Keratinocyte (primary cell): ENCODE results near the gene C2CD4A. TPM values are rescaled to one million over a fixed set of nuclear protein-coding genes. Genes with fewer than 3 reads are reported as not detected.
A peak's percentile ranks its signal among the peaks of the same experiment; 100 is the strongest.

ENCODE experiments used
- DNase-seq: peaks from one replicate; pipeline ENCODE4 v3.0.0-alpha.2; 2011; ENCODE audit warnings: low read depth, missing footprints, low spot score
- FAIRE-seq: peaks from 2 replicates; lab custom pipeline; 2011; peaks lifted over from hg19 to GRCh38; lab: Jason Lieb, UNC
- H2AFZ ChIP-seq: 2 replicates; pipeline ENCODE4 v1.6.0; 2012; ENCODE audit warnings: low read length, control low read depth, inconsistent platforms; ENCODE audit not compliant: control insufficient read depth
- H3K27ac ChIP-seq: 2 replicates; pipeline ENCODE4 v1.5.1; 2011; ENCODE audit warnings: low read length; ENCODE audit not compliant: control insufficient read depth, insufficient read depth
- H3K27me3 ChIP-seq: 3 replicates; pipeline ENCODE4 v1.6.0; 2011; ENCODE audit warnings: low read length; ENCODE audit not compliant: control insufficient read depth, insufficient read depth; ENCODE audit errors: extremely low read depth
- H3K36me3 ChIP-seq, 2 experiments: 2 replicates in 1 of 2; 3 replicates in 1 of 2; pipeline ENCODE4 v1.5.1; 2011; ENCODE audit warnings: low read length in 2 of 2, mild to moderate bottlenecking in 1 of 2; ENCODE audit not compliant: control insufficient read depth in 2 of 2, insufficient read depth in 2 of 2; ENCODE audit errors: extremely low read depth in 1 of 2
- H3K4me1 ChIP-seq: 3 replicates; pipeline ENCODE4 v1.5.1; 2011; ENCODE audit warnings: low read length; ENCODE audit not compliant: control insufficient read depth, insufficient read depth; ENCODE audit errors: extremely low read depth
- H3K4me2 ChIP-seq: 3 replicates; pipeline ENCODE4 v1.6.0; 2011; ENCODE audit warnings: low read depth, low read length; ENCODE audit not compliant: control insufficient read depth, insufficient read depth; ENCODE audit errors: extremely low read depth
- H3K4me3 ChIP-seq, 3 experiments: fragments of 200-600 bp in 1 of 3; sonication (generic) in 1 of 3; 2 replicates in 2 of 3; 3 replicates in 1 of 3; pipeline ENCODE4 v1.5.1; 2011 to 2016; ENCODE audit warnings: low read length in 3 of 3, mild to moderate bottlenecking in 3 of 3, control low read depth in 2 of 3, inconsistent platforms in 1 of 3, low read depth in 1 of 3, mixed read lengths in 1 of 3, mixed run types in 1 of 3, moderate library complexity in 1 of 3; ENCODE audit not compliant: control insufficient read depth in 2 of 3, insufficient read depth in 2 of 3; ENCODE audit errors: extremely low read depth in 1 of 3
- H3K79me2 ChIP-seq: 2 replicates; pipeline ENCODE4 v1.6.0; 2012; ENCODE audit warnings: low read length; ENCODE audit not compliant: control insufficient read depth, insufficient read depth
- H3K9ac ChIP-seq: 3 replicates; pipeline ENCODE4 v1.6.0; 2011; ENCODE audit warnings: low read length; ENCODE audit not compliant: control insufficient read depth, insufficient read depth; ENCODE audit errors: extremely low read depth
- H3K9me1 ChIP-seq: 3 replicates; pipeline ENCODE4 v1.6.0; 2011; ENCODE audit warnings: low read length; ENCODE audit not compliant: control insufficient read depth, insufficient read depth; ENCODE audit errors: extremely low read depth
- H3K9me3 ChIP-seq: 2 replicates; pipeline ENCODE4 v1.5.1; 2012; ENCODE audit warnings: low read depth, low read length; ENCODE audit not compliant: control insufficient read depth
- H4K20me1 ChIP-seq: 3 replicates; pipeline ENCODE4 v1.6.0; 2011; ENCODE audit warnings: low read length; ENCODE audit not compliant: control insufficient read depth, insufficient read depth; ENCODE audit errors: extremely low read depth
- EZH2 ChIP-seq: IDR thresholded peaks from one replicate; pipeline ENCODE4 v1.6.1; 2012; ENCODE audit warnings: inconsistent platforms, mild to moderate bottlenecking, low read length, moderate library complexity
- dilution Hi-C: fragments of 300-500 bp; cut with MboI; formaldehyde crosslinking; loops from one replicate; pipeline ENCODE4 v1.7.0; 2020; ENCODE audit warnings: low sequenced_read_pairs; ENCODE audit not compliant: extremely low pct_ligation_motif_present
- polyA plus RNA-seq, 5 experiments: library from polyadenylated mRNA; depleted of rRNA in 3 of 5; stranded (reverse) in 3 of 5; stranded (forward) in 1 of 5; unstranded in 1 of 5; fragments of >200 nt; gene quantifications; 1 replicate in 1 of 5; 2 replicates in 3 of 5; 3 replicates in 1 of 5; pipeline versions ENCODE4 v1.2.1 to v1.2.3, GENCODE V29; 2011 to 2012; ENCODE audit warnings: missing spikeins in 2 of 5, low read depth in 1 of 5, low replicate concordance in 1 of 5
- TF ChIP-seq, protein P1 (sequence below), 3 experiments: IDR thresholded peaks in 1 of 3; conservative IDR thresholded peaks in 1 of 3; optimal IDR thresholded peaks in 1 of 3; 2 replicates in 2 of 3; 3 replicates in 1 of 3; pipeline versions ENCODE3 to v1.5.1; 2011; ENCODE audit warnings: low read length in 3 of 3, mild to moderate bottlenecking in 3 of 3, moderate library complexity in 2 of 3, control low read depth in 1 of 3, inconsistent platforms in 1 of 3; ENCODE audit not compliant: insufficient read depth in 2 of 3; ENCODE audit errors: extremely low read depth in 1 of 3

C2CD4A gene
- polyA plus RNA-seq, 1 donor (not counting 4 experiments of a cell fraction or from before 2014, with no cell fraction given): not detected

DNA sequence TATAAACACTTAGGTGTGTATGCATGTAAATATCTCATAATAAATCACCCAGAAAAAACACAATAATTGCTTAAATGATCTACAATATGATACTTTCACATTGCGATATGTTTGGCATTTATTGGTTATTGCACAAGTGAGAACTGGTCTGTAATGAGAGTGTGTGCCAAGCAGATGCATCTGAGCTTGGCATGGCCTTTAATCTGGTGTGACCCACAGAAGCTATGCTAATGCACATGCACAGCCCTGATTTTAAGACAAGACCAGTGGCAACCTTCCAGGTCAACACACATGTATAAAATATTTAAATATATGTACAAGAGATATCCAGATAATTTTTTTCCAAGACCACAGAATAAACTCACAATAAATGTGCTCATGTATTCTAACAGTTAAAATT is 42.7 kb downstream of the C2CD4A start:
- dilution Hi-C loops: no loop called here
- H3K4me2 ChIP-seq: no peak overlapping the region
- no peaks in the 10 kb centered on the region for H3K79me2 ChIP-seq
- no peaks in the 10 kb centered on the region for H4K20me1 ChIP-seq
- TF ChIP-seq, protein P1, sequence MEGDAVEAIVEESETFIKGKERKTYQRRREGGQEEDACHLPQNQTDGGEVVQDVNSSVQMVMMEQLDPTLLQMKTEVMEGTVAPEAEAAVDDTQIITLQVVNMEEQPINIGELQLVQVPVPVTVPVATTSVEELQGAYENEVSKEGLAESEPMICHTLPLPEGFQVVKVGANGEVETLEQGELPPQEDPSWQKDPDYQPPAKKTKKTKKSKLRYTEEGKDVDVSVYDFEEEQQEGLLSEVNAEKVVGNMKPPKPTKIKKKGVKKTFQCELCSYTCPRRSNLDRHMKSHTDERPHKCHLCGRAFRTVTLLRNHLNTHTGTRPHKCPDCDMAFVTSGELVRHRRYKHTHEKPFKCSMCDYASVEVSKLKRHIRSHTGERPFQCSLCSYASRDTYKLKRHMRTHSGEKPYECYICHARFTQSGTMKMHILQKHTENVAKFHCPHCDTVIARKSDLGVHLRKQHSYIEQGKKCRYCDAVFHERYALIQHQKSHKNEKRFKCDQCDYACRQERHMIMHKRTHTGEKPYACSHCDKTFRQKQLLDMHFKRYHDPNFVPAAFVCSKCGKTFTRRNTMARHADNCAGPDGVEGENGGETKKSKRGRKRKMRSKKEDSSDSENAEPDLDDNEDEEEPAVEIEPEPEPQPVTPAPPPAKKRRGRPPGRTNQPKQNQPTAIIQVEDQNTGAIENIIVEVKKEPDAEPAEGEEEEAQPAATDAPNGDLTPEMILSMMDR (optimal IDR thresholded peaks at IDR 0.05 in 1 of 3, IDR thresholded peaks at IDR 0.05 in 1 of 3, conservative IDR thresholded peaks at IDR 0.05 in 1 of 3; ENCODE audit: extremely low read depth in 1 of 3, insufficient read depth in 2 of 3, low read length in 3 of 3): no peak
- no peak for TF ChIP-seq EZH2
- H3K27ac ChIP-seq: no peak overlapping the region
- no peak for DNase-seq
- H3K9me1 ChIP-seq: peaks cover 3% of the 10 kb centered on the region
- H3K36me3 ChIP-seq: no peaks in the 10 kb centered on the region
- H3K9ac ChIP-seq: no peak overlapping the region
- FAIRE-seq: no peak
- no peaks in the 10 kb centered on the region for H3K9me3 ChIP-seq
- H3K4me3 ChIP-seq: no peak overlapping the region
- no peaks in the 10 kb centered on the region for H3K27me3 ChIP-seq
- H2AFZ ChIP-seq: no peak overlapping the region
- peaks cover 47% of the 10 kb centered on the region for H3K4me1 ChIP-seq

DNA sequence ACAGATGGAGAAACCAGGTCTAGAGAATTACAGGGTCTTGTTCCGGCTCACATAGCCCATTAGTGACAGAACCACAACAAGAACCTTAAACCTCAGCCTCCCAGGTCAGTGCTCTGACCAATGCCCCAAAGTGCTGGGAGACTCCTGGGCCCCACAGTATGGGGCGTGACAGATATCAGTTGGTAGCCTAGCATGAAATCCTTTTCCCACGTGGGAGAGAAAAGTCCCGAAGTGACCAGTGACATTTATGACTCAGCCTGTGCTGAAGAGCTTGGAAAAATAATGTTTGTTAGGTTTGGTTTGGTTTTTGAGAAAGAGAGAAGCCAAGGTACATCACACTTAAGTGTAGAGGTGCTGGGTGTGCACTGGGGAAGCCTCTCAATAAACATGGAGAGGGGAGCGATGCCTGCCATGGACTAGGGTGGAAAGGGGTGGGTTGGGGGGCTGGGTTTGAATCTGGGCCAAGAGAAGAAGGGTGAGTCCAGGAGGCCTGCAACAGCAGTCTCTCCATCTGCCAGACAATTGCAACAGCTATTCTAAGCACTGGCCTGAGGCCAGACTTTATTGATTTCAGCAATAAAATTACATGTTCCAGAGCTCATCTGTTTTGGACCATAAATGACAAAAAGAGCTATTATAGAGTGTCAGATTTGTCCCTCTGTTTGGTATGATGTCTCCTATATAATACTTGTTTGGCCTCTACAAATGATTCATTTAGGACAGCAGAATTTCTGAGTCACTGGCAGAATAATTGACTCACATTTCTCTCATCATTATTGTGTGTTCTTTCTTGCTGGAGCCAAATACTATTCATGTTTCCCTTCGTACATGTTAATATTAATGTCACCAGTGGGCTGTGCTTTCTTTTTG is 43.4 kb downstream of the C2CD4A start:
- no peak overlapping the region for H3K4me3 ChIP-seq
- H3K9ac ChIP-seq: no peak overlapping the region
- no peaks in the 10 kb centered on the region for H3K9me3 ChIP-seq
- H3K4me2 ChIP-seq: peak overlapping the region; percentile 67
- FAIRE-seq (peak; percentile 69), DNase-seq (no peak)
- no peaks in the 10 kb centered on the region for H3K27me3 ChIP-seq
- dilution Hi-C loops: no loop called here
- H3K4me1 ChIP-seq: peaks cover 47% of the 10 kb centered on the region
- no peaks in the 10 kb centered on the region for H3K79me2 ChIP-seq
- no peaks in the 10 kb centered on the region for H4K20me1 ChIP-seq
- H3K27ac ChIP-seq: peak overlapping the region; percentile 43
- TF ChIP-seq EZH2: no peak
- TF ChIP-seq, protein P1 (optimal IDR thresholded peaks at IDR 0.05 in 1 of 3, IDR thresholded peaks at IDR 0.05 in 1 of 3, conservative IDR thresholded peaks at IDR 0.05 in 1 of 3; ENCODE audit: extremely low read depth in 1 of 3, insufficient read depth in 2 of 3, low read length in 3 of 3): no peak
- H3K36me3 ChIP-seq: no peaks in the 10 kb centered on the region
- peaks cover 3% of the 10 kb centered on the region for H3K9me1 ChIP-seq
- no peak overlapping the region for H2AFZ ChIP-seq
